Activated CD4-positive, alpha-beta memory T cell treated with anti-CD3 and anti-CD28 coated beads for 36 hours (primary cell): ENCODE results near the gene NTMT1. TPM values are rescaled to one million over a fixed set of nuclear protein-coding genes. Genes with fewer than 3 reads are reported as not detected.
A peak's percentile ranks its signal among the peaks of the same experiment; 100 is the strongest.

Experiments used
- CTCF ChIA-PET: fragments of 350-600 bp; sonication (Branson Sonifier 250); formaldehyde crosslinking; loops from one replicate; lab custom pipeline; 2021; ENCODE audit warnings: antibody characterized with exemption, inconsistent platforms; lab: Charles Lee
- POLR2A ChIA-PET: fragments of 350-600 bp; sonication (Branson Sonifier 250); formaldehyde crosslinking; loops from one replicate; lab custom pipeline; 2021; ENCODE audit warnings: antibody characterized with exemption; lab: Charles Lee
- DNase-seq: peaks from one replicate; pipeline ENCODE4 v3.0.0-alpha.2; 2020
- H3K27ac Mint-ChIP-seq: one replicate; pipeline ENCODE4 v1.8.0; 2021; ENCODE audit warnings: mixed read lengths
- H3K27me3 Mint-ChIP-seq: one replicate; pipeline ENCODE4 v1.8.0; 2021; ENCODE audit warnings: mixed read lengths
- H3K36me3 Mint-ChIP-seq: one replicate; pipeline ENCODE4 v1.8.0; 2021; ENCODE audit warnings: mixed read lengths
- H3K4me1 Mint-ChIP-seq: one replicate; pipeline ENCODE4 v1.8.0; 2021; ENCODE audit warnings: low read depth, mixed read lengths
- H3K4me3 Mint-ChIP-seq: one replicate; pipeline ENCODE4 v1.8.0; 2021; ENCODE audit warnings: mild to moderate bottlenecking, mixed read lengths
- H3K9me3 Mint-ChIP-seq: one replicate; pipeline ENCODE4 v1.8.0; 2021; ENCODE audit warnings: mixed read lengths
- intact Hi-C: fragments of 100-400 bp; cut with micrococcal nuclease; formaldehyde crosslinking; loops from one replicate; pipeline ENCODE4 v1.15.1; 2023
- total RNA-seq, 2 experiments: library from RNA; stranded (reverse); gene quantifications; one replicate each; pipeline ENCODE4 v1.2.3, GENCODE V29; 2021

NTMT1 gene, protein sequence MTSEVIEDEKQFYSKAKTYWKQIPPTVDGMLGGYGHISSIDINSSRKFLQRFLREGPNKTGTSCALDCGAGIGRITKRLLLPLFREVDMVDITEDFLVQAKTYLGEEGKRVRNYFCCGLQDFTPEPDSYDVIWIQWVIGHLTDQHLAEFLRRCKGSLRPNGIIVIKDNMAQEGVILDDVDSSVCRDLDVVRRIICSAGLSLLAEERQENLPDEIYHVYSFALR
- 10 to 100 TPM; 59.9 to 64.6 TPM for total RNA-seq

DNA sequence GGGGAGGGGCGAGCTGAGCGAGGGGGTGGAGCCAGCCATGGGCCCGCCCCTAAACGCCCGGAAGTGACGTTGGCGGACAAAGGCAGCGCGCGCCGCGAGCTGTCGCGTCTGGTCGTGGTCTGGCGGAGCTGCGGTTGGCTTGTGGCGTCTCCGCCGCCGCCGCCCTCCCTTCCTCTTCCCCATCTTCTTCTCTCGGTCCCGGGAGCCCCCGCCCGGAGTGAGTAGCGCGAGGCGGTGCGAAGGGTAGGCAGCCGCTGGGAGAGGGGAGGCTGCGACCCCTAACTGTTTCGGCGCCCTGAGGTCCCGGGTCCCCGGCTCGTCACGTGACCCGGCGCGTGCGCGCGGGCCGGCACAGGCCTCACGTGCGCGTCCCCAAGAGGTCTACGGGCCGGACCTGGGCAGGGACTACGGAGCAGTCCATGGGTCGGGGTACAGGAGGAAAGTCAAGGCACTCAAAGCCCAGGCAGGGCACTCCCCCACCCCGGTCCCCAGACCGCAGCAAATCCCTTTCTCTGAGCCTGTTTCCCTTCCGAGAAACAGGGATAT, at the start of gene NTMT1:
TSS of gene NTMT1 (plus strand) at position 85 of the 546 bp plus-strand sequence. CDS start 6,541 bp downstream, outside the sequence.
- ChIA-PET POLR2A (interaction anchor here (0.6 to 1.6 kb wide), 4 partner anchors 12 to 484 kb away, joined by 3 to 6 read pairs (median 4); no protein-coding TSS in a partner anchor), CTCF (interaction anchor here (1.3 to 8.5 kb wide), 11 partner anchors 8 to 494 kb away, joined by 3 to 147 read pairs (median 24); partner anchors contain the start of genes ASB6 and IER5L)
- H3K27me3 Mint-ChIP-seq, result peaks cover 9% of the 10 kb centered on the region
- H3K4me1 Mint-ChIP-seq, result peaks cover 58% of the 10 kb centered on the region
- peaks cover 14% of the 10 kb centered on the region for H3K36me3 Mint-ChIP-seq
- intact Hi-C loops, result loop anchor here (2.0 kb wide), 3 partner anchors 17 to 589 kb away; partner anchors contain the start of genes ASB6, IER5L and MIGA2
- H3K9me3 Mint-ChIP-seq, result no peaks in the 10 kb centered on the region
- peak within 1 kb of the TSS; percentile 77 for H3K4me3 Mint-ChIP-seq
- peak; percentile 95 for DNase-seq
- H3K27ac Mint-ChIP-seq, result peak within 1 kb of the TSS; percentile 91

DNA sequence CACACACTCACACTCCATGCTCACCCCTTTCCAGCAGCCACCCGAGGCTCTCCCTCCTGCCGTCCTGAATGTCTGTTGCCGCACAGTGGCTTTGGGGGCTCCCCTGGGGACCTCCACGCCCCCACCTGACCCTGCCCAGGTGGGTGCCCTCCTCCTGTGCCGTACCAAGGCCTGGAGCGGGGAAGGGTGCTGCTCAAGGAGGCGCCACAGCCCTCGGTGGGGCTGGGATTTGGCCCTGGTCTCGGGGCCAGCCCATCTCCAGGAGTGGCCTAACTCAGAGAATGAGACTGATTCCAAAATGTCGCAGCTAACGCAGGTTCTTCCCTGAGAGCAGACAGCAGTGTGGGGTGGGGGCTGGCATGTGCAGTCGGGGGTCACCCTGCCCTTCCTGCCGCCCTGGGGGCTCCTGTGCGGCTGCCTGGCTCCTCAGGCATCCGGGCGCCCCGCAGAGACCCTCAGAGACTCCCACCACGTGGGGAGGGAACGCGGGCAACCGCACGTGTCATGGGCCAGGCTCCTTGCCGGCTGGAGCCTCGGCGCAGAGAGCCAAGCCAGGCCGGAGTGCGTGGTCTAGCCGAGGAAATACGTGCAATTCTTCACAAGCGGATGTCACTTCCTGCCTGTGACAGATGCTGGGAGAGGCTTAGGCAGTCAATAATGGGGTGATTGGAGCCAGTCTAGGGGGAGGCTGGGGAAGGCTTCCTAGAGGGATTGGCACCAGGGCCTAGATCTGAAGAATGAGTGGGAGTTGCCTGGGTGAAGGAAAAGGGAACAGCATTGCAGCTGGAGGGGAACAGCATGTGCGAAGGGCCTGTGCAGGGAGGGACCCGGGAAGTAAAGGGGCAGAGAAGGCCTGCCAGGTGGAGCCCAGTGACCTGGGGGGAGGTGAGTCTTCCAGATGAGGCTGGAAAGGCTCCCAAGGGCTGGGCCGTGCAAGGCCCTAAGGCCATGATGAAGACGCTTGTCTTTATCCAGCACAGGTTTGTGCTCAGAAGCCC, 49.1 kb upstream of the NTMT1 start:
- ChIA-PET POLR2A (no interaction called here), CTCF (no interaction called here)
- Mint-ChIP-seq H3K9me3 (peaks cover 7% of the 10 kb centered on the region), H3K27ac (no peak overlapping the region), H3K36me3 (no peaks in the 10 kb centered on the region), H3K27me3 (peaks cover 2% of the 10 kb centered on the region), H3K4me1 (peaks cover 22% of the 10 kb centered on the region), H3K4me3 (no peak overlapping the region)
- intact Hi-C loops, result no loop called here
- DNase-seq, result no peak

DNA sequence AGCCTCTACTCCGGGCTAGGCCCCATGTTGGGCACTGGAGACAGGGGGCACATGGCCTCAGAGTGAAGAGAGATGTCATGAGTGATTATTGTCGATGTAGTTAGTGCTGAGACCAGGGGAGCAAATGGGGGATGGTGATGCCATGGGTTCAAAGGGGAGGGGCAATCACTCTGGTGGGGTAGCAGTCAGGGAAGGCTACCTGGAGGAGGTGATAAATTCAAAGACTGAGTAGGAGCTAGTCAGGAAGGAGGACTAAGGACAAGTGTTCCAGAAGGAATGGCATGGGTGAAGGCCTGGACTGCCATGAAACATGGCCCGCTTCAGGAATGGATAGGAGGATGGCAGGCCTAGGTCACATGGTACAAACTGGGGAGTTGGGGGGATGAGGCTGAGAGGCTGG, 46.7 kb upstream of the NTMT1 start:
- H3K36me3 Mint-ChIP-seq, result no peaks in the 10 kb centered on the region
- ChIA-PET CTCF (interaction anchor here (1.2 to 1.4 kb wide), 2 partner anchors 441 to 448 kb away, joined by 3 to 4 read pairs; no protein-coding TSS in a partner anchor), POLR2A (no interaction called here)
- H3K9me3 Mint-ChIP-seq, result no peaks in the 10 kb centered on the region
- H3K4me3 Mint-ChIP-seq, result no peak overlapping the region
- no peak overlapping the region for H3K27ac Mint-ChIP-seq
- no peak for DNase-seq
- H3K27me3 Mint-ChIP-seq, result no peaks in the 10 kb centered on the region
- intact Hi-C loops, result no loop called here
- peaks cover 45% of the 10 kb centered on the region for H3K4me1 Mint-ChIP-seq

DNA sequence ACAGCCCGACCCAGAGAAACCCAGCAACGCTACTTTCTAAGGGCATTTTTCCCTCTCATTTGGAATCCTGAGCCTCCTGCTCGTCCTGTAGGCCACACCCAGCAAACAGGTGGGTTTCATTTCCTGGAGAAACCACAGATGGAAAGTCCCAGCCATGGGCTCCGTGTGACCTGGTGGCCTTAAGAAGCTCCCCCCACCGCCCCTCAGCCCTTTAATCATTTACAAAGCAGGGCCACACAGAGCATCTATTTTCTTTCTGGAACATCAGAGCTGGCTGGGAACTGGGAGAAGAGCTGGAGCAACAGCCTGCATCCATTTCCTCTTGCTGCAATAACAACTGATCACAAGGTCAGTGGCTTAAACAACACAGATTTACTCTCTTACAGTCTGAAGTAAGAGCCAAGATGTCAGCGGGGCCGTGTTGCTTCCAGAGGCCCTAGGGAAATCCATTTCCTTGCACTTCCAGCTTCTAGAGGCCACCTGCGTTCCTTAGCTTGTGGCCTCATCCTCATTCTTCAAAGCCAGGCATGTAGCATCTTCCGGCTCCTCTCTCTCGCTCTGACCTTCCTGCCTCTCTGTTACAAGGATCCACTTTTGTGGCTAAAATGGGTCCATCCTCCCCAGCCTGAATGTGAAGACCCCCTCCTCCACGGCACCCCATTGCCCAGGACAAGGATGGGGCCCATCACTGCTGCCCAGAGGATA, 45.6 kb upstream of the NTMT1 start:
- intact Hi-C loops, result no loop called here
- POLR2A ChIA-PET, result no interaction called here
- peak; percentile 66 for DNase-seq
- H3K27ac Mint-ChIP-seq, result no peak overlapping the region
- CTCF ChIA-PET, result interaction anchor here (1.2 to 1.5 kb wide), 3 partner anchors 9 to 449 kb away, joined by 3 to 4 read pairs (median 4); no protein-coding TSS in a partner anchor
- no peaks in the 10 kb centered on the region for H3K9me3 Mint-ChIP-seq
- H3K4me1 Mint-ChIP-seq, result peaks cover 49% of the 10 kb centered on the region
- no peaks in the 10 kb centered on the region for H3K27me3 Mint-ChIP-seq
- no peaks in the 10 kb centered on the region for H3K36me3 Mint-ChIP-seq
- H3K4me3 Mint-ChIP-seq, result no peak overlapping the region

DNA sequence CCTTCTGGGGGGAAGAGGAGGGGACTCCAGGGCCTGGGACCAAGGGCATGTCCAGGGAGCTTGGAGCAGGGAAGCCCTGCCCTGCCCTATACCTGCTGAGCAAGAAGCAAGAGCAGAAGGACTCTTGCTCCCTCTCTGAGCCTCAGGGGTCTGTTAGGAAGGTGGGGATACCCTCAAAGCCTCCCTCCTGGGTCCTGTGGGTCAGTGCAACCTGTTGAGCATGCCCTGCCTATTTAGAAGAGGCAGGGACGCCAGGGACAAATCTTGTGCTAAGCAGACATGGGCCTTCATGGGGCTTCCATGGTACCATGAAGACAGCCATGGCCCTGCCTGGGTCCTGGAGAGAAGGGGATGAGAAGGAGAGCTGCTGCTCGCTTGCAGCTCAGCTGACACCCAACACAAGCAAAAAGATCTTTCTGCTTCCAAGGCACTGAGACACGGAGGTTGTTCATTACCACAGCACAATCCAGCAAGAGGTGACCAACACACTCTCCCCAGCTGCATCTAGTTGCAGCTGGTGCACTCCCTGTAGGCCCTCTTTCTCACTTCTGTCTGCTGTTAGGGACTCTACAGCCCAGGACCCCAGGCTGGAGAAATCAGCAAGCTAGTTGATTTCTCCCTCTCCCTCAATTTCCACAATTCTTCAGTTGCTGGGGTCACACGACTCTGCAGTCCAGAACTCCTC, 44.3 kb upstream of the NTMT1 start:
- no peak overlapping the region for H3K4me3 Mint-ChIP-seq
- no peaks in the 10 kb centered on the region for H3K27me3 Mint-ChIP-seq
- DNase-seq, result no peak
- intact Hi-C loops, result no loop called here
- H3K36me3 Mint-ChIP-seq, result no peaks in the 10 kb centered on the region
- no peak overlapping the region for H3K27ac Mint-ChIP-seq
- POLR2A ChIA-PET, result no interaction called here
- CTCF ChIA-PET, result interaction anchor here (1.5 kb wide), 1 partner anchor 10 kb away, joined by 4 read pairs; no protein-coding TSS in a partner anchor
- peaks cover 54% of the 10 kb centered on the region for H3K4me1 Mint-ChIP-seq
- no peaks in the 10 kb centered on the region for H3K9me3 Mint-ChIP-seq

DNA sequence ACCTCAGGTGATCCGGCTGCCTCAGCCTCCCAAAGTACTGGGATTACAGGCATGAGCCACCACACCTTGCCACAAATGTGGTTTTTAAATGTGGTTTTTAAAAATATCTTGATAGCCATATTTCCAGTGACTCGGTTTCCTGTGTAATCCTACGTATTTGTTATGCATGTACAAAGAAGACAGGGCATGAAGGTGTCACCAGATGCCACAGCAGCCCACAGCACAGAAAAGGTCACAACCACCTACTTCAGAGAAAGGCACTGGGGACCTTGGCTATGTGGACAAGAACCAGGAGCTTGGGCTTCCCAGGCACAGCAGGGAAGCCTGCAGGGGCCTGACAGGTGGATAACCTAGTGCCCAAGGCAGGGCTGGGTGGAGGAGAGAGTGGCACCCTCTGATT, 43.1 kb upstream of the NTMT1 start:
- POLR2A ChIA-PET, result interaction anchor here (3.1 kb wide), 1 partner anchor 14 kb away, joined by 12 read pairs; no protein-coding TSS in a partner anchor
- Mint-ChIP-seq H3K27ac (peak overlapping the region; percentile 10), H3K9me3 (no peaks in the 10 kb centered on the region), H3K36me3 (no peaks in the 10 kb centered on the region), H3K4me3 (no peak overlapping the region), H3K4me1 (peaks cover 54% of the 10 kb centered on the region), H3K27me3 (no peaks in the 10 kb centered on the region)
- intact Hi-C loops, result no loop called here
- DNase-seq, result peak; percentile 61
- CTCF ChIA-PET, result interaction anchor here (0.9 to 1.5 kb wide), 3 partner anchors 440 to 444 kb away, joined by 3 to 4 read pairs (median 4); no protein-coding TSS in a partner anchor

DNA sequence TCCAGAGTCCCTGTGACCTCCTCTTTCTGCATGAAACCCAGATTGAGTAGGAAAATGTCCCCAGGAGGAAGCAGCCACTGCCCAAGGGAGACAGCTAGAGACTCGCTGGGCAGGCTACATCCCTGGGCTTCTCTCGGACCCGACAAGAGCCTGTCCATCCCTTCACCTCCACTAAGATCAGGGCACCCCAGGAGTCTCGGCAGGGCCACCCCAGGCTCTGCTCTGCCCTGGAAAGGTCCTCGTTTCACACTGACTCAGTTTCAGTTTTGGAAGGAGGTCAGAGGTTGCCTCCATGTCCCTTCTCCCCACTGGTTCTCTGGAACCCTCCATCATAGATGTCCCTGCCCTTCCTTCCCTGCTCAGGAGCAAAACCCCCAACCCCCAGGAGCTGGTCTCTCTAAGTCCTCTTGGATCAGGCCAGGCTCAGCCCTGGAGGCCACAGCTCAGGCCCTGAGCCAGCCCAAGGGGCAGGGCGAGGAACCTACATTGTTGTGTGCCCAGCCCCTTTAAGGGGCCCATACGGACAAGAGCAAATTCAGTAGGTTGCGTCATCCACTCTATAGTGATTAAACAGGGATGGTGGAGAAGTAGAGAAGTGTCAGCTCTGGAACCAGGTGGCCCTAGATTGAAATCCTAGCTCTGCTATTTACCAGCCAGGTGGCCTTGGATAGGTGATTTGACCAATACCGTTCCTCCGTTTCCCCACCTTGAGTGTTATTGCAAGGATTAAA, 42.5 kb upstream of the NTMT1 start:
- H3K27ac Mint-ChIP-seq, result peak overlapping the region; percentile 31
- intact Hi-C loops, result no loop called here
- H3K4me3 Mint-ChIP-seq, result no peak overlapping the region

DNA sequence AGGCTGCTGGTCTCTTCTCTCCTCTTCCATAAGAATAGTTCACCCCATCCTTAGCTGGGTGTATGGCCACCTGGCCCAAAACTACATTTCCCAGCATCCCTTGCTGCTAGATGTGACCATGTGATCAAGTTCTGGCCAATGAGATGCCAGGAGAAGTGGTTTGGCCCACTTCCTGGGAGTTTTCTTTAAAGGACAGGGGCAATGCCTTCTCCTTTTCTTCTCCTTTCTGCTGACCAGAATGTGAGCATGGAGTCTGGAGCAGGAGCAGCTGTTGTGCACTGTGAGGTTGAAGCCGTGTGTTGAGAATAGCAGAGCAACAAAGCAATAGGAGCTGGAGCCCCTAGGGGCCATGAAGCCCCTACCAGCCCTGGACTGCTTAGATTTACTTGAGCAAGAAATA, 41.8 kb upstream of the NTMT1 start:
- no peaks in the 10 kb centered on the region for H3K27me3 Mint-ChIP-seq
- no peaks in the 10 kb centered on the region for H3K36me3 Mint-ChIP-seq
- no peaks in the 10 kb centered on the region for H3K9me3 Mint-ChIP-seq
- CTCF ChIA-PET, result interaction anchor here (0.7 to 2.3 kb wide), 8 partner anchors 13 to 445 kb away, joined by 3 to 7 read pairs (median 4); no protein-coding TSS in a partner anchor
- H3K4me1 Mint-ChIP-seq, result peaks cover 53% of the 10 kb centered on the region
- POLR2A ChIA-PET, result interaction anchor here (3.1 kb wide), 1 partner anchor 13 kb away, joined by 12 read pairs; no protein-coding TSS in a partner anchor
- H3K4me3 Mint-ChIP-seq, result no peak overlapping the region
- H3K27ac Mint-ChIP-seq, result no peak overlapping the region
- peak; percentile 76 for DNase-seq
- intact Hi-C loops, result no loop called here

More for the DNA sequence above, 42.5 kb upstream of the NTMT1 start:
- Mint-ChIP-seq H3K4me1 (peaks cover 54% of the 10 kb centered on the region), H3K36me3 (no peaks in the 10 kb centered on the region), H3K9me3 (no peaks in the 10 kb centered on the region), H3K27me3 (no peaks in the 10 kb centered on the region)
- POLR2A ChIA-PET, result interaction anchor here (3.1 kb wide), 1 partner anchor 13 kb away, joined by 12 read pairs; no protein-coding TSS in a partner anchor
- CTCF ChIA-PET, result interaction anchor here (0.7 to 2.3 kb wide), 8 partner anchors 13 to 445 kb away, joined by 3 to 7 read pairs (median 4); no protein-coding TSS in a partner anchor
- no peak for DNase-seq

DNA sequence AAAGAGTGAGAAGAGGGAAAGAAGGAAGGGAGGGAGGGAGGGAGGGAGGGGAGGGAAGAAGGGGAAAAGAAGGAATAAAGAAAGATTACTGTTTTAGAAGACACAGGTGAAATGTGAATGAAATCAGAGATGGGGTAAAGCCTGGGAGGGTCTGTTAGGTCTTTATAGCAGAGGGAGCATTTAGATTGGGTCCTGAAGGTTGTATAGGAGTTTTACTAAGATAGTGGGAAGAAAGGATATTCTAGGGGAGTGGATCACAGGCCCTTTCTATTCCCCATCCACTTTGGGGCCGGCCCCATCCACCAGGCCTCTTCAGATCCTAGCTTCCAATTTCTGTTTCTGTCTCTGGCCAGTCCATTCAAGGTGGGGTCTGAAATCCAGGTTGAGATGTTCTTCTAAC, 40.6 kb upstream of the NTMT1 start:
- CTCF ChIA-PET, result interaction anchor here (2.3 kb wide), 1 partner anchor 39 kb away, joined by 7 read pairs; no protein-coding TSS in a partner anchor
- no peak overlapping the region for H3K4me3 Mint-ChIP-seq
- H3K27me3 Mint-ChIP-seq, result no peaks in the 10 kb centered on the region
- H3K36me3 Mint-ChIP-seq, result no peaks in the 10 kb centered on the region
- POLR2A ChIA-PET, result interaction anchor here (3.1 kb wide), 1 partner anchor 12 kb away, joined by 12 read pairs; no protein-coding TSS in a partner anchor
- no peak overlapping the region for H3K27ac Mint-ChIP-seq
- intact Hi-C loops, result no loop called here
- peaks cover 40% of the 10 kb centered on the region for H3K4me1 Mint-ChIP-seq
- DNase-seq, result no peak
- no peaks in the 10 kb centered on the region for H3K9me3 Mint-ChIP-seq

DNA sequence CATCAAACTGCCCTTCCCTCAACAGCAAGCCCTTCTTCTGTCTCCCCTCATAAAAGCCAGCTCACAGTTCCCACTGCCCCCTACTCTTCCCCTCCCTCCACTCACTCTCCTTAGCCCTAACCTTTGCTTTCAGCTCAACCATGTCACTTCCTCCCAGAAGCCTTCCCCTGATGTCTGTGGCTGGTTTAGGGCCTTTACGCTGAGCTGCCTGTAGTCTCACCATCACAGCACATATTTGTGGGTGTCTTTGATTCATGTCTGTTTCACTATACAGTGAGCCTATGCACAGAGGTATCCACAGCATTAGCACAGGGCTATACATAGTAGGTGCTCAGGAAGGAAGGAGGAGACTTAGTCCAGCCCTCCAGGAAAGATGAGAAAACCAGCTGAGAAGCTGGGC, 39.7 kb upstream of the NTMT1 start:
- Mint-ChIP-seq H3K27ac (peak overlapping the region; percentile 25), H3K36me3 (no peaks in the 10 kb centered on the region), H3K9me3 (no peaks in the 10 kb centered on the region), H3K4me1 (peaks cover 35% of the 10 kb centered on the region), H3K27me3 (no peaks in the 10 kb centered on the region), H3K4me3 (no peak overlapping the region)
- CTCF ChIA-PET, result interaction anchor here (0.7 to 2.0 kb wide), 4 partner anchors 88 to 455 kb away, joined by 4 to 8 read pairs (median 5); no protein-coding TSS in a partner anchor
- POLR2A ChIA-PET, result interaction anchor here (1.2 kb wide), 1 partner anchor 96 kb away, joined by 3 read pairs; no protein-coding TSS in a partner anchor
- intact Hi-C loops, result no loop called here
- DNase-seq, result no peak
